Measurements from ENCODE around the gene PEX11B. TPM values are rescaled to one million over a fixed set of nuclear protein-coding genes. Genes with fewer than 3 reads are reported as not detected.

PEX11B gene
- 16.3 TPM for polyA plus RNA-seq (2013, experiment 1 of 4)
- polyA plus RNA-seq (2013, experiment 2 of 4), result 18.6 TPM
- 19.3 TPM for polyA plus RNA-seq (2013, experiment 3 of 4)
- 17.9 TPM for polyA plus RNA-seq (2013, experiment 4 of 4)

- no peak within 1 kb of the TSS for H3K27ac ChIP-seq (ENCODE audit: insufficient read depth, low read depth, low read length, poor library complexity, severe bottlenecking)
- H3K36me3 ChIP-seq (ENCODE audit: control insufficient read depth, insufficient read depth, low read length), result peaks cover 5% of the 10 kb centered on the region
These were observed at the start of gene PEX11B for GRCh38 chr1:145918144-145918991. TSS of gene PEX11B (minus strand) at chr1:145918717. CDS start at chr1:145918688, 29 bp downstream.

GRCh38 chr1:145967288-145967687 lies 48.8 kb upstream of the PEX11B start:
- Histone ChIP-seq H3K36me3 (ENCODE audit: control insufficient read depth, insufficient read depth, low read length) (no peaks in the 10 kb centered on the region), H3K9me3 (ENCODE audit: control insufficient read depth, low read length) (no peaks in the 10 kb centered on the region), H3K4me3 (ENCODE audit: insufficient read depth, low read depth, low read length) (no peak overlapping the region), H3K27me3 (ENCODE audit: control insufficient read depth, insufficient read depth, low read length, poor library complexity, severe bottlenecking) (peaks cover 20% of the 10 kb centered on the region), H3K4me1 (ENCODE audit: control insufficient read depth, insufficient read depth, low read length) (peaks cover 11% of the 10 kb centered on the region), H3K27ac (ENCODE audit: insufficient read depth, low read depth, low read length, poor library complexity, severe bottlenecking) (no peak overlapping the region)
- 95 to 96% methylated on average over 2 of the region's 2 CpGs for WGBS, 2 experiments

More at GRCh38 chr1:145918144-145918991, at the start of gene PEX11B:
- WGBS, 2 experiments, result 1 to 2% methylated on average over 51 of the region's 51 CpGs
- Histone ChIP-seq H3K4me3 (ENCODE audit: insufficient read depth, low read depth, low read length) (peak within 1 kb of the TSS; percentile 70), H3K4me1 (ENCODE audit: control insufficient read depth, insufficient read depth, low read length) (no peaks in the 10 kb centered on the region), H3K27me3 (ENCODE audit: control insufficient read depth, insufficient read depth, low read length, poor library complexity, severe bottlenecking) (no peaks in the 10 kb centered on the region), H3K9me3 (ENCODE audit: control insufficient read depth, low read length) (no peaks in the 10 kb centered on the region)

- peaks cover 40% of the 10 kb centered on the region for H3K27me3 ChIP-seq (ENCODE audit: control insufficient read depth, insufficient read depth, low read length, poor library complexity, severe bottlenecking)
- no peak overlapping the region for H3K27ac ChIP-seq (ENCODE audit: insufficient read depth, low read depth, low read length, poor library complexity, severe bottlenecking)
- H3K9me3 ChIP-seq (ENCODE audit: control insufficient read depth, low read length), result no peaks in the 10 kb centered on the region
- no peaks in the 10 kb centered on the region for H3K36me3 ChIP-seq (ENCODE audit: control insufficient read depth, insufficient read depth, low read length)
- H3K4me1 ChIP-seq (ENCODE audit: control insufficient read depth, insufficient read depth, low read length), result peaks cover 25% of the 10 kb centered on the region
- WGBS, 2 experiments, result 27 to 31% methylated on average over 4 to 5 of the region's 5 CpGs
- H3K4me3 ChIP-seq (ENCODE audit: insufficient read depth, low read depth, low read length), result peak overlapping the region; percentile 70
These were observed 46.7 kb upstream of the PEX11B start for GRCh38 chr1:145965119-145965744.

- Histone ChIP-seq H3K9me3 (ENCODE audit: control insufficient read depth, low read length) (no peaks in the 10 kb centered on the region), H3K4me1 (ENCODE audit: control insufficient read depth, insufficient read depth, low read length) (peaks cover 25% of the 10 kb centered on the region), H3K27ac (ENCODE audit: insufficient read depth, low read depth, low read length, poor library complexity, severe bottlenecking) (no peak within 1 kb of the TSS), H3K36me3 (ENCODE audit: control insufficient read depth, insufficient read depth, low read length) (no peaks in the 10 kb centered on the region), H3K4me3 (ENCODE audit: insufficient read depth, low read depth, low read length) (peak within 1 kb of the TSS; percentile 70), H3K27me3 (ENCODE audit: control insufficient read depth, insufficient read depth, low read length, poor library complexity, severe bottlenecking) (peaks cover 48% of the 10 kb centered on the region)
- WGBS, 2 experiments, result 2% methylated on average over 37 of the region's 37 CpGs
These were observed 46.0 kb upstream of the PEX11B start, which contains the start of the genes ANKRD34A and POLR3GL for GRCh38 chr1:145964328-145965118. TSS of gene ANKRD34A (minus strand) at chr1:145964575. CDS start at chr1:145961759, 2,816 bp downstream. TSS of gene POLR3GL (plus strand) at chr1:145964690. CDS start at chr1:145974866, 10,176 bp downstream.

GRCh38 chr1:145963265-145964019 lies 44.9 kb upstream of the PEX11B start:
- Histone ChIP-seq H3K9me3 (ENCODE audit: control insufficient read depth, low read length) (no peaks in the 10 kb centered on the region), H3K27me3 (ENCODE audit: control insufficient read depth, insufficient read depth, low read length, poor library complexity, severe bottlenecking) (peaks cover 58% of the 10 kb centered on the region), H3K4me3 (ENCODE audit: insufficient read depth, low read depth, low read length) (peak overlapping the region; percentile 70), H3K27ac (ENCODE audit: insufficient read depth, low read depth, low read length, poor library complexity, severe bottlenecking) (no peak overlapping the region), H3K36me3 (ENCODE audit: control insufficient read depth, insufficient read depth, low read length) (no peaks in the 10 kb centered on the region), H3K4me1 (ENCODE audit: control insufficient read depth, insufficient read depth, low read length) (peaks cover 25% of the 10 kb centered on the region)
- 63 to 73% methylated on average over 5 of the region's 5 CpGs for WGBS, 2 experiments

- no peaks in the 10 kb centered on the region for H3K9me3 ChIP-seq (ENCODE audit: control insufficient read depth, low read length)
- peaks cover 25% of the 10 kb centered on the region for H3K4me1 ChIP-seq (ENCODE audit: control insufficient read depth, insufficient read depth, low read length)
- H3K4me3 ChIP-seq (ENCODE audit: insufficient read depth, low read depth, low read length), result peak overlapping the region; percentile 65
- H3K27me3 ChIP-seq (ENCODE audit: control insufficient read depth, insufficient read depth, low read length, poor library complexity, severe bottlenecking), result peaks cover 63% of the 10 kb centered on the region
- H3K27ac ChIP-seq (ENCODE audit: insufficient read depth, low read depth, low read length, poor library complexity, severe bottlenecking), result no peak overlapping the region
- H3K36me3 ChIP-seq (ENCODE audit: control insufficient read depth, insufficient read depth, low read length), result no peaks in the 10 kb centered on the region
- 12 to 14% methylated on average over 24 to 27 of the region's 36 CpGs for WGBS, 2 experiments
These were observed 43.9 kb upstream of the PEX11B start for GRCh38 chr1:145962157-145963102.

- no peaks in the 10 kb centered on the region for H3K36me3 ChIP-seq (ENCODE audit: control insufficient read depth, insufficient read depth, low read length)
- H3K4me3 ChIP-seq (ENCODE audit: insufficient read depth, low read depth, low read length), result peak overlapping the region; percentile 65
- H3K9me3 ChIP-seq (ENCODE audit: control insufficient read depth, low read length), result no peaks in the 10 kb centered on the region
- 1% methylated on average over 57 of the region's 57 CpGs for WGBS, 2 experiments
- no peak overlapping the region for H3K27ac ChIP-seq (ENCODE audit: insufficient read depth, low read depth, low read length, poor library complexity, severe bottlenecking)
- peaks cover 31% of the 10 kb centered on the region for H3K4me1 ChIP-seq (ENCODE audit: control insufficient read depth, insufficient read depth, low read length)
- peaks cover 71% of the 10 kb centered on the region for H3K27me3 ChIP-seq (ENCODE audit: control insufficient read depth, insufficient read depth, low read length, poor library complexity, severe bottlenecking)
These were observed 43.1 kb upstream of the PEX11B start for GRCh38 chr1:145961425-145962156.

GRCh38 chr1:145961109-145961424 lies 42.5 kb upstream of the PEX11B start:
- H3K27ac ChIP-seq (ENCODE audit: insufficient read depth, low read depth, low read length, poor library complexity, severe bottlenecking), result no peak overlapping the region
- H3K9me3 ChIP-seq (ENCODE audit: control insufficient read depth, low read length), result no peaks in the 10 kb centered on the region
- peak overlapping the region; percentile 65 for H3K4me3 ChIP-seq (ENCODE audit: insufficient read depth, low read depth, low read length)
- peaks cover 77% of the 10 kb centered on the region for H3K27me3 ChIP-seq (ENCODE audit: control insufficient read depth, insufficient read depth, low read length, poor library complexity, severe bottlenecking)
- WGBS, 2 experiments, result 1 to 2% methylated on average over 22 of the region's 22 CpGs
- no peaks in the 10 kb centered on the region for H3K36me3 ChIP-seq (ENCODE audit: control insufficient read depth, insufficient read depth, low read length)
- H3K4me1 ChIP-seq (ENCODE audit: control insufficient read depth, insufficient read depth, low read length), result peaks cover 32% of the 10 kb centered on the region

Measured in ectodermal cell (in vitro differentiated cells).